Tibial artery (tissue), 4 donors: ENCODE measurements around the gene CRAT.
A peak's percentile ranks its signal among the peaks of the same experiment; 100 is the strongest.

Experiments
- DNase-seq, 2 donors: peaks; one replicate each; pipeline ENCODE4 v3.0.0-alpha.2; 2019
- H3K27ac ChIP-seq, 2 donors: fragments of 200-600 bp; sonication (generic) in 1 of 2; 1 replicate in 1 of 2; 2 replicates in 1 of 2; pipeline ENCODE4 v1.5.1; 2018 to 2019; ENCODE audit warnings: mild to moderate bottlenecking in 1 of 2
- H3K27me3 ChIP-seq, 2 donors: fragments of 200-600 bp; sonication (generic) in 1 of 2; one replicate each; pipeline versions ENCODE4 v1.5.1 to v1.6.0; 2016 to 2019
- H3K36me3 ChIP-seq, 3 donors: fragments of 200-600 bp; sonication (generic) in 2 of 3; one replicate each; pipeline ENCODE4 v1.5.1; 2016 to 2019; ENCODE audit warnings: mild to moderate bottlenecking in 2 of 3
- H3K4me1 ChIP-seq, 4 donors: fragments of 200-600 bp; sonication (generic) in 2 of 4; 1 replicate in 3 of 4; 2 replicates in 1 of 4; pipeline ENCODE4 v1.5.1; 2016 to 2019
- H3K4me3 ChIP-seq, 2 donors: fragments of 200-600 bp; sonication (generic) in 1 of 2; 1 replicate in 1 of 2; 2 replicates in 1 of 2; pipeline ENCODE4 v1.5.1; 2018 to 2019; ENCODE audit warnings: mild to moderate bottlenecking in 2 of 2
- H3K9me3 ChIP-seq, 3 donors: fragments of 200-600 bp; sonication (generic) in 1 of 3; one replicate each; pipeline ENCODE4 v1.5.1; 2016 to 2019
- CTCF ChIP-seq, 2 experiments: fragments of 200-600 bp in 1 of 2; fragments of 450-650 bp in 1 of 2; IDR thresholded peaks; one replicate each; pipeline ENCODE4 v1.5.1; 2017 to 2019; ENCODE audit warnings: antibody characterized with exemption in 2 of 2, mild to moderate bottlenecking in 1 of 2, moderate library complexity in 1 of 2
- intact Hi-C: fragments of 100-400 bp; cut with DNase I; formaldehyde crosslinking; loops from one replicate; pipeline ENCODE4 v1.15.0; 2023; ENCODE audit warnings: low total_unique reads

CRAT gene

GRCh38 chr9:129150122-129150521 is 39.5 kb upstream of the CRAT start:
- no peak for DNase-seq
- Histone ChIP-seq H3K27ac (no peak overlapping the region), H3K4me1 (peaks cover 0 to 32% (median 25%) of the 10 kb centered on the region in 4 donors), H3K4me3 (no peak overlapping the region), H3K9me3 (no peaks in the 10 kb centered on the region), H3K27me3 (no peaks in the 10 kb centered on the region), H3K36me3 (peaks cover 0 to 67% (median 5%) of the 10 kb centered on the region in 3 donors)
- intact Hi-C loops: no loop called here
- TF ChIP-seq CTCF (IDR thresholded peaks at IDR 0.05): no peak

GRCh38 chr9:129149442-129149841 is 38.8 kb upstream of the CRAT start:
- intact Hi-C loops: loop anchor here (10.0 kb wide), 1 partner anchor 185 kb away; no protein-coding TSS in a partner anchor
- Histone ChIP-seq H3K27me3 (no peaks in the 10 kb centered on the region), H3K4me1 (peaks cover 0 to 38% (median 31%) of the 10 kb centered on the region in 4 donors), H3K36me3 (peaks cover 0 to 60% (median 5%) of the 10 kb centered on the region in 3 donors), H3K4me3 (no peak overlapping the region), H3K9me3 (no peaks in the 10 kb centered on the region), H3K27ac (no peak overlapping the region)
- no peak for TF ChIP-seq CTCF (IDR thresholded peaks at IDR 0.05)
- DNase-seq: no peak

- H3K36me3 ChIP-seq: peaks cover 0 to 57% (median 5%) of the 10 kb centered on the region in 3 donors
- no peak for TF ChIP-seq CTCF (IDR thresholded peaks at IDR 0.05)
- H3K27ac ChIP-seq: peak overlapping the region; percentile 91 to 99
- intact Hi-C loops: loop anchor here (10.0 kb wide), 1 partner anchor 186 kb away; no protein-coding TSS in a partner anchor
- H3K27me3 ChIP-seq: no peaks in the 10 kb centered on the region
- H3K4me1 ChIP-seq: peaks cover 0 to 46% (median 38%) of the 10 kb centered on the region in 4 donors
- DNase-seq: no peak
- no peak overlapping the region for H3K4me3 ChIP-seq
- no peaks in the 10 kb centered on the region for H3K9me3 ChIP-seq
Measured at GRCh38 chr9:129148463-129149204, 38.0 kb upstream of the CRAT start.

GRCh38 chr9:129146441-129146941 is 35.9 kb upstream of the CRAT start:
- no peak for TF ChIP-seq CTCF (IDR thresholded peaks at IDR 0.05)
- Histone ChIP-seq H3K4me1 (peaks cover 18 to 67% (median 59%) of the 10 kb centered on the region in 4 donors), H3K9me3 (no peaks in the 10 kb centered on the region), H3K27ac (peak overlapping the region; percentile 91 to 99), H3K36me3 (peaks cover 0 to 37% (median 3%) of the 10 kb centered on the region in 3 donors), H3K27me3 (no peaks in the 10 kb centered on the region), H3K4me3 (no peak overlapping the region)
- intact Hi-C loops: loop anchor here (10.0 kb wide), 1 partner anchor 188 kb away; no protein-coding TSS in a partner anchor
- DNase-seq: peak in 1 of 2 donors; percentile 33

GRCh38 chr9:129145841-129146292 is 35.3 kb upstream of the CRAT start:
- Histone ChIP-seq H3K36me3 (peaks cover 0 to 31% (median 0%) of the 10 kb centered on the region in 3 donors), H3K27me3 (no peaks in the 10 kb centered on the region), H3K9me3 (no peaks in the 10 kb centered on the region), H3K4me1 (peaks cover 18 to 73% (median 66%) of the 10 kb centered on the region in 4 donors), H3K27ac (peak overlapping the region; percentile 91 to 99), H3K4me3 (no peak overlapping the region)
- DNase-seq: no peak
- TF ChIP-seq CTCF (IDR thresholded peaks at IDR 0.05): no peak
- intact Hi-C loops: loop anchor here (10.0 kb wide), 1 partner anchor 189 kb away; no protein-coding TSS in a partner anchor
